Astrocyte (in vitro differentiated cells and primary cell): ENCODE measurements around the gene OLFML3. TPM values are rescaled to one million over a fixed set of nuclear protein-coding genes. Genes with fewer than 3 reads are reported as not detected.

Source experiments
- DNase-seq: peaks from one replicate; pipeline ENCODE4 v3.0.0-alpha.2; 2010; ENCODE audit warnings: low read depth
- FAIRE-seq: peaks from 2 replicates; lab custom pipeline; 2011; peaks lifted over from hg19 to GRCh38; lab: Jason Lieb, UNC
- H2AFZ ChIP-seq: 2 replicates; pipeline ENCODE4 v1.6.0; 2012; ENCODE audit warnings: low read depth, low read length, inconsistent platforms
- H3K27ac ChIP-seq: 2 replicates; pipeline ENCODE4 v1.5.1; 2011; ENCODE audit warnings: low read depth, low read length, inconsistent platforms
- H3K27me3 ChIP-seq: 2 replicates; pipeline ENCODE4 v1.6.0; 2011; ENCODE audit warnings: low read length, inconsistent platforms; ENCODE audit not compliant: insufficient read depth
- H3K36me3 ChIP-seq: 2 replicates; pipeline ENCODE4 v1.5.1; 2011; ENCODE audit warnings: low read length, inconsistent platforms; ENCODE audit not compliant: insufficient read depth
- H3K4me1 ChIP-seq: 2 replicates; pipeline ENCODE4 v1.5.1; 2011; ENCODE audit warnings: low read length, inconsistent platforms; ENCODE audit not compliant: insufficient read depth
- H3K4me2 ChIP-seq: 2 replicates; pipeline ENCODE4 v1.6.0; 2012; ENCODE audit warnings: low read length, inconsistent platforms
- H3K4me3 ChIP-seq: 2 replicates; pipeline ENCODE4 v1.5.1; 2011; ENCODE audit warnings: low read depth, mild to moderate bottlenecking, low read length, inconsistent platforms; ENCODE audit not compliant: insufficient read depth
- H3K79me2 ChIP-seq: 2 replicates; pipeline ENCODE4 v1.6.0; 2012; ENCODE audit warnings: mild to moderate bottlenecking, low read length, inconsistent platforms; ENCODE audit not compliant: insufficient read depth
- H3K9ac ChIP-seq: 2 replicates; pipeline ENCODE4 v1.6.0; 2012; ENCODE audit warnings: mild to moderate bottlenecking, low read length, inconsistent platforms
- H3K9me3 ChIP-seq: 2 replicates; pipeline ENCODE4 v1.5.1; 2012; ENCODE audit warnings: low read depth, mild to moderate bottlenecking, low read length, inconsistent platforms; ENCODE audit not compliant: insufficient read depth
- H4K20me1 ChIP-seq: 2 replicates; pipeline ENCODE4 v1.6.0; 2012; ENCODE audit warnings: low read length, inconsistent platforms; ENCODE audit not compliant: insufficient read depth
- H3K27ac Mint-ChIP-seq: one replicate; pipeline ENCODE4 v1.8.0; 2021; ENCODE audit warnings: mild to moderate bottlenecking, mixed read lengths; ENCODE audit not compliant: unreplicated experiment
- H3K27me3 Mint-ChIP-seq: one replicate; pipeline ENCODE4 v1.8.0; 2021; ENCODE audit warnings: low read depth, mixed read lengths; ENCODE audit not compliant: unreplicated experiment
- H3K36me3 Mint-ChIP-seq: one replicate; pipeline ENCODE4 v1.8.0; 2021; ENCODE audit warnings: low read depth, mixed read lengths; ENCODE audit not compliant: unreplicated experiment
- H3K4me1 Mint-ChIP-seq: one replicate; pipeline ENCODE4 v1.8.0; 2021; ENCODE audit warnings: low read depth, mixed read lengths; ENCODE audit not compliant: unreplicated experiment
- H3K4me3 Mint-ChIP-seq: one replicate; pipeline ENCODE4 v1.8.0; 2021; ENCODE audit warnings: mild to moderate bottlenecking, moderate library complexity, mixed read lengths; ENCODE audit not compliant: unreplicated experiment
- H3K9me3 Mint-ChIP-seq: one replicate; pipeline ENCODE4 v1.8.0; 2021; ENCODE audit warnings: mild to moderate bottlenecking, mixed read lengths; ENCODE audit not compliant: unreplicated experiment
- CTCF ChIP-seq: IDR thresholded peaks from 2 replicates; pipeline ENCODE4 v1.5.1; 2011; ENCODE audit warnings: low read depth, mild to moderate bottlenecking, inconsistent platforms, low read length, moderate library complexity; ENCODE audit not compliant: insufficient read depth
- EZH2 ChIP-seq: IDR thresholded peaks from 2 replicates; pipeline ENCODE4 v1.6.1; 2012; ENCODE audit warnings: mild to moderate bottlenecking, low read length, inconsistent platforms; ENCODE audit not compliant: insufficient read depth
- total RNA-seq: library from RNA; stranded (reverse); gene quantifications from 2 replicates; pipeline ENCODE4 v1.2.1, GENCODE V29; 2021

The OLFML3 gene
- total RNA-seq, 1 donor from 2014 or later: 26.7 TPM

DNA sequence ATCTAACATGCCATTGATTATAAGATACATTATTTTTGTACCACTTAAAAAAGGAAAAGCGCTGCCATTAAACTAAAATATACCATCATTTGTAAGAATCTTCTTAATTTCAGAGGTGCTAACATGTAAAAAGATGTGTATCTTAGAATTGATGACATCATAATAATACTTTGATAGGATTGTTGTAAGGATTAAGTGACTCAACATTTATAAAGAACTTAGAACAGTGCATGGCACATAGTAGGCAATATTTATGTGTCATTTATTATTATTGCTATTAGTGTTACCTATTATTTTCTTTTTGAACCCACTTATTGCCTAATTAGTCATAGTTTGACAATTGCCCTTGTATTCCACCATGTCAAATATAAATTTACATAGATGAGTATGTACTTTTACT is 28.4 kb upstream of the OLFML3 start:
- no peaks in the 10 kb centered on the region for H3K27me3 ChIP-seq
- DNase-seq (no peak), FAIRE-seq (no peak)
- no peak overlapping the region for H3K4me3 Mint-ChIP-seq
- H3K27ac Mint-ChIP-seq: no peak overlapping the region
- peaks cover 53% of the 10 kb centered on the region for H3K79me2 ChIP-seq
- H3K27ac ChIP-seq: no peak overlapping the region
- no peak overlapping the region for H3K4me3 ChIP-seq
- no peaks in the 10 kb centered on the region for H3K27me3 Mint-ChIP-seq
- peaks cover 2% of the 10 kb centered on the region for H3K36me3 Mint-ChIP-seq
- no peak overlapping the region for H3K4me2 ChIP-seq
- no peak overlapping the region for H3K9ac ChIP-seq
- no peak overlapping the region for H2AFZ ChIP-seq
- peaks cover 55% of the 10 kb centered on the region for H4K20me1 ChIP-seq
- no peaks in the 10 kb centered on the region for H3K9me3 Mint-ChIP-seq
- no peaks in the 10 kb centered on the region for H3K36me3 ChIP-seq
- H3K4me1 ChIP-seq: peaks cover 4% of the 10 kb centered on the region
- H3K4me1 Mint-ChIP-seq: peaks cover 11% of the 10 kb centered on the region
- TF ChIP-seq CTCF (no peak), EZH2 (no peak)
- H3K9me3 ChIP-seq: no peaks in the 10 kb centered on the region

- no peak overlapping the region for H2AFZ ChIP-seq
- peaks cover 48% of the 10 kb centered on the region for H4K20me1 ChIP-seq
- FAIRE-seq (no peak), DNase-seq (no peak)
- H3K27me3 Mint-ChIP-seq: no peaks in the 10 kb centered on the region
- TF ChIP-seq EZH2: no peak
- TF ChIP-seq CTCF: no peak
- no peak overlapping the region for H3K4me2 ChIP-seq
- H3K27me3 ChIP-seq: no peaks in the 10 kb centered on the region
- no peak overlapping the region for H3K4me3 ChIP-seq
- H3K4me3 Mint-ChIP-seq: no peak overlapping the region
- H3K36me3 ChIP-seq: peaks cover 2% of the 10 kb centered on the region
- H3K27ac ChIP-seq: no peak overlapping the region
- H3K9ac ChIP-seq: no peak overlapping the region
- H3K4me1 Mint-ChIP-seq: peaks cover 11% of the 10 kb centered on the region
- H3K36me3 Mint-ChIP-seq: peaks cover 3% of the 10 kb centered on the region
- peaks cover 4% of the 10 kb centered on the region for H3K4me1 ChIP-seq
- no peak overlapping the region for H3K27ac Mint-ChIP-seq
- no peaks in the 10 kb centered on the region for H3K9me3 ChIP-seq
- peaks cover 46% of the 10 kb centered on the region for H3K79me2 ChIP-seq
- H3K9me3 Mint-ChIP-seq: no peaks in the 10 kb centered on the region
Observed at GRCh38 chr1:113951719-113952118, 27.6 kb upstream of the OLFML3 start.

DNA sequence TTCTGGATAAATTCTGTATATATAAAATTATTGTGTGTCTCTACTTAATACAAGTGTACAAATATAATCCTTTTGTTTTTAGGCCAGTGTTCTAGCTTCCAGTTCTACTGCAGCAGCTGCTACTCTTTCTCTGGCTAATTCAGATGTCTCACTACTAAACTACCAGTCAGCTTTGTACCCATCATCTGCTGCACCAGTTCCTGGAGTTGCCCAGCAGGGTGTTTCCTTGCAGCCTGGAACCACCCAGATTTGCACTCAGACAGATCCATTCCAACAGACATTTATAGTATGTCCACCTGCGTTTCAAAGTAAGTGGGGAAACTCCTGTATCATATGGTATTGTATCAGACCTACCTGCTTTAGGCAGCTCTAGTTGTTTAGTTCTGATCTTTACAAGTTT is 21.3 kb upstream of the OLFML3 start:
- no peak overlapping the region for H3K27ac ChIP-seq
- H2AFZ ChIP-seq: no peak overlapping the region
- no peaks in the 10 kb centered on the region for H3K9me3 Mint-ChIP-seq
- peaks cover 6% of the 10 kb centered on the region for H3K36me3 Mint-ChIP-seq
- no peak overlapping the region for H3K9ac ChIP-seq
- FAIRE-seq: no peak
- peaks cover 30% of the 10 kb centered on the region for H3K36me3 ChIP-seq
- peaks cover 4% of the 10 kb centered on the region for H4K20me1 ChIP-seq
- TF ChIP-seq CTCF (no peak), EZH2 (no peak)
- no peaks in the 10 kb centered on the region for H3K4me1 ChIP-seq
- no peak overlapping the region for H3K27ac Mint-ChIP-seq
- no peaks in the 10 kb centered on the region for H3K4me1 Mint-ChIP-seq
- H3K79me2 ChIP-seq: peaks cover 2% of the 10 kb centered on the region
- H3K27me3 ChIP-seq: no peaks in the 10 kb centered on the region
- no peak overlapping the region for H3K4me3 Mint-ChIP-seq
- no peak overlapping the region for H3K4me3 ChIP-seq
- H3K9me3 ChIP-seq: no peaks in the 10 kb centered on the region
- H3K4me2 ChIP-seq: no peak overlapping the region
- H3K27me3 Mint-ChIP-seq: no peaks in the 10 kb centered on the region
- no peak for DNase-seq
